Right lobe of liver (tissue), 6 donors: Measurements from ENCODE around the gene CDH23. TPM values are rescaled to one million over a fixed set of nuclear protein-coding genes. Genes with fewer than 3 reads are reported as not detected.

Source experiments
- ATAC-seq, 4 donors: fragments of 200-7000 bp; cut with Tn5 transposase; one replicate each; pipeline ENCODE4 v1.9.1; 2020; ENCODE audit warnings: mild to moderate bottlenecking in 4 of 4, moderate library complexity in 4 of 4
- DNase-seq, 3 donors: peaks; one replicate each; pipeline ENCODE4 v3.0.0-alpha.2; 2020
- H3K27ac ChIP-seq, 3 donors: fragments of 200-600 bp; one replicate each; pipeline ENCODE4 v1.8.0; 2022
- H3K27me3 ChIP-seq, 2 donors: fragments of 200-600 bp; one replicate each; pipeline ENCODE4 v1.8.0; 2022
- H3K36me3 ChIP-seq, 4 donors: fragments of 200-600 bp; sonication (generic) in 1 of 4; one replicate each; pipeline versions ENCODE4 v1.5.1 to v1.8.0; 2017 to 2022; ENCODE audit warnings: control low read depth in 1 of 4
- H3K4me1 ChIP-seq, 4 donors: fragments of 200-600 bp; sonication (generic) in 1 of 4; one replicate each; pipeline versions ENCODE4 v1.5.1 to v1.8.0; 2017 to 2022; ENCODE audit warnings: control low read depth in 1 of 4
- H3K4me3 ChIP-seq, 3 donors: fragments of 200-600 bp; one replicate each; pipeline ENCODE4 v1.8.0; 2022
- H3K9me3 ChIP-seq, 4 donors: fragments of 200-600 bp; sonication (generic) in 1 of 4; one replicate each; pipeline versions ENCODE4 v1.5.1 to v1.8.0; 2017 to 2022; ENCODE audit warnings: control low read depth in 1 of 4
- CTCF ChIP-seq, 4 donors: fragments of 200-600 bp in 3 of 4; fragments of 450-650 bp in 1 of 4; IDR thresholded peaks; one replicate each; pipeline versions ENCODE4 v1.5.1 to v1.8.0; 2016 to 2022; ENCODE audit warnings: antibody characterized with exemption in 4 of 4, mild to moderate bottlenecking in 2 of 4
- POLR2A ChIP-seq: fragments of 450-650 bp; IDR thresholded peaks from one replicate; pipeline ENCODE4 v1.6.1; 2017; ENCODE audit warnings: antibody characterized with exemption, mild to moderate bottlenecking
- WGBS: methylation state at CpG from one replicate; pipeline ENCODE4 v1.1.6; 2018; ENCODE audit warnings: low coverage, low lambda C conversion rate; ENCODE audit not compliant: insufficient coverage; ENCODE audit errors: missing lambda C conversion rate; 5-methylcytosine and 5-hydroxymethylcytosine counted together
- intact Hi-C, 2 donors: fragments of 100-400 bp; cut with DNase I; formaldehyde crosslinking; loops; one replicate each; pipeline versions ENCODE4 v1.11.2 to v1.14.1; 2022
- total RNA-seq, 6 experiments: library from RNA; depleted of rRNA in 2 of 6; stranded (reverse); fragments of >200 nt in 2 of 6; fragmentation: NEBNext Ultra II Directional in 3 of 6; extraction: Animal tissue kit (Norgen Biotek cat#: 25700) in 3 of 6; gene quantifications; one replicate each; pipeline versions ENCODE4 v1.1.0 to v1.2.4, GENCODE V29; 2016 to 2023
- donor health status: DM: no; HTN: yes; CAD: no.
- donor health status: DM: no; HTN: no; CAD: no.
- donor health status: DM: no; HTN: no; CAD: no.
- donor health status: DM: no; HTN: yes; CAD: no.
- donor health status: DM: no; HTN: yes; CAD: no.

Gene CDH23
- total RNA-seq, 6 experiments from 2014 or later = 3.3 to 19.7 (median 6.3) TPM

GRCh38 chr10:71391701-71392100 lies 5.0 kb upstream of the CDH23 start:
- intact Hi-C loops = loop anchor here in 1 of 2 donors (5.0 to 10.0 kb wide), 3 partner anchors 181 to 423 kb away; no protein-coding TSS in a partner anchor
- no peaks in the 10 kb centered on the region for H3K36me3 ChIP-seq
- H3K4me1 ChIP-seq = no peaks in the 10 kb centered on the region
- H3K27ac ChIP-seq = no peak overlapping the region
- peak in 3 of 4 donors; percentile 48 to 62 (median 60) for ATAC-seq
- no peak overlapping the region for H3K4me3 ChIP-seq
- TF ChIP-seq POLR2A = no peak
- H3K9me3 ChIP-seq = no peaks in the 10 kb centered on the region
- DNase-seq = peak in 2 of 3 donors; percentile 33 to 50
- no peaks in the 10 kb centered on the region for H3K27me3 ChIP-seq
- 79% methylated on average over 5 of the region's 5 CpGs for WGBS

GRCh38 chr10:71392292-71392691 lies 4.4 kb upstream of the CDH23 start:
- H3K4me3 ChIP-seq = no peak overlapping the region
- H3K27ac ChIP-seq = no peak overlapping the region
- no peaks in the 10 kb centered on the region for H3K27me3 ChIP-seq
- no peak for DNase-seq
- peaks cover 0 to 4% (median 0%) of the 10 kb centered on the region in 4 donors for H3K4me1 ChIP-seq
- no peaks in the 10 kb centered on the region for H3K9me3 ChIP-seq
- intact Hi-C loops = loop anchor here in 1 of 2 donors (5.0 to 10.0 kb wide), 3 partner anchors 180 to 423 kb away; no protein-coding TSS in a partner anchor
- no peaks in the 10 kb centered on the region for H3K36me3 ChIP-seq
- TF ChIP-seq CTCF (IDR thresholded peaks at IDR 0.05) (no peak), POLR2A (no peak)
- no peak for ATAC-seq
- 20% methylated on average over 1 of the region's 1 CpG for WGBS

GRCh38 chr10:71392791-71393781 lies 3.6 kb upstream of the CDH23 start:
- no peaks in the 10 kb centered on the region for H3K36me3 ChIP-seq
- H3K27ac ChIP-seq = no peak overlapping the region
- 76% methylated on average over 7 of the region's 16 CpGs for WGBS
- H3K9me3 ChIP-seq = no peaks in the 10 kb centered on the region
- no peak overlapping the region for H3K4me3 ChIP-seq
- TF ChIP-seq CTCF (IDR thresholded peaks at IDR 0.05) (no peak), POLR2A (no peak)
- ATAC-seq (no peak), DNase-seq (peak in 1 of 3 donors; percentile 27)
- intact Hi-C loops = loop anchor here in 1 of 2 donors (5.0 to 10.0 kb wide), 3 partner anchors 179 to 422 kb away; no protein-coding TSS in a partner anchor
- peaks cover 0 to 11% (median 0%) of the 10 kb centered on the region in 4 donors for H3K4me1 ChIP-seq
- no peaks in the 10 kb centered on the region for H3K27me3 ChIP-seq

- no peak for TF ChIP-seq CTCF (IDR thresholded peaks at IDR 0.05)
- no peak for TF ChIP-seq POLR2A
- WGBS = 81% methylated on average over 4 of the region's 8 CpGs
- H3K9me3 ChIP-seq = no peaks in the 10 kb centered on the region
- H3K4me1 ChIP-seq = peaks cover 0 to 12% (median 0%) of the 10 kb centered on the region in 4 donors
- intact Hi-C loops = loop anchor here in 1 of 2 donors (5.0 to 10.0 kb wide), 3 partner anchors 178 to 421 kb away; no protein-coding TSS in a partner anchor
- H3K27ac ChIP-seq = no peak overlapping the region
- ATAC-seq (no peak), DNase-seq (peak in 1 of 3 donors; percentile 12)
- no peak overlapping the region for H3K4me3 ChIP-seq
- no peaks in the 10 kb centered on the region for H3K27me3 ChIP-seq
- no peaks in the 10 kb centered on the region for H3K36me3 ChIP-seq
Measured at GRCh38 chr10:71393841-71394475, 2.8 kb upstream of the CDH23 start.
